Measurements from ENCODE around the gene TMEM253. TPM values are rescaled to one million over a fixed set of nuclear protein-coding genes. Genes with fewer than 3 reads are reported as not detected.

TMEM253 gene
- 0.81 TPM for polyA plus RNA-seq (2013, experiment 1 of 2)
- 0.61 TPM for polyA plus RNA-seq (2013, experiment 2 of 2)

DNA sequence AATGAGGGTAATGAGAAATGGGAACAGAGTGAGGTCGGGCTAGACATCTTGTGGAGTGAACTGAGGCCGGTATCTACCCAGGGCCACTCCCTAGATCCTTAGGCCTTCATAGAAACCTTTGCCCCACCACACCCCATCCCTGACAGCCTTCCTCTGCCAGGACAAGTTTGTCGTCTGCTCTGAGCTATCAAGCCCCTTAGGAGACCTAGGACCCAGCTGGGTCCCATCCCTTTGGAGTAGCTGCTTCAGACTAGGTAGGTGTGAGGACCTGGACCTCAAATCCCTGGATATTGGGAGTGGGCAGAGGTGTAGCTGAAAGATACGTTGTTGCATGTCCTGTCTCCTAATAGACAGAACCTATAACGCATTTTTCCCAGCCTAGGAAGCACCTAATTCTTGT lies at the start of gene TMEM253:
TMEM253 (plus strand) TSS at position 136 of the 400 bp plus-strand sequence. CDS start 278 bp downstream, outside the sequence.
- Histone ChIP-seq H3K9me3 (ENCODE audit: control insufficient read depth, low read length) (no peaks in the 10 kb centered on the region), H3K27ac (ENCODE audit: low read depth, low read length, severe bottlenecking) (no peak within 1 kb of the TSS), H3K4me3 (ENCODE audit: extremely low read depth, insufficient read depth, low read length, poor library complexity, severe bottlenecking) (no peak within 1 kb of the TSS), H3K4me1 (ENCODE audit: control insufficient read depth, insufficient read depth, low read length, poor library complexity, severe bottlenecking) (peaks cover 30% of the 10 kb centered on the region), H3K36me3 (ENCODE audit: control insufficient read depth, insufficient read depth, low read length) (no peaks in the 10 kb centered on the region)
- WGBS, 2 experiments (ENCODE audit: insufficient coverage in 2 of 2) = 86 to 88% methylated on average over 3 to 4 of the region's 5 CpGs

DNA sequence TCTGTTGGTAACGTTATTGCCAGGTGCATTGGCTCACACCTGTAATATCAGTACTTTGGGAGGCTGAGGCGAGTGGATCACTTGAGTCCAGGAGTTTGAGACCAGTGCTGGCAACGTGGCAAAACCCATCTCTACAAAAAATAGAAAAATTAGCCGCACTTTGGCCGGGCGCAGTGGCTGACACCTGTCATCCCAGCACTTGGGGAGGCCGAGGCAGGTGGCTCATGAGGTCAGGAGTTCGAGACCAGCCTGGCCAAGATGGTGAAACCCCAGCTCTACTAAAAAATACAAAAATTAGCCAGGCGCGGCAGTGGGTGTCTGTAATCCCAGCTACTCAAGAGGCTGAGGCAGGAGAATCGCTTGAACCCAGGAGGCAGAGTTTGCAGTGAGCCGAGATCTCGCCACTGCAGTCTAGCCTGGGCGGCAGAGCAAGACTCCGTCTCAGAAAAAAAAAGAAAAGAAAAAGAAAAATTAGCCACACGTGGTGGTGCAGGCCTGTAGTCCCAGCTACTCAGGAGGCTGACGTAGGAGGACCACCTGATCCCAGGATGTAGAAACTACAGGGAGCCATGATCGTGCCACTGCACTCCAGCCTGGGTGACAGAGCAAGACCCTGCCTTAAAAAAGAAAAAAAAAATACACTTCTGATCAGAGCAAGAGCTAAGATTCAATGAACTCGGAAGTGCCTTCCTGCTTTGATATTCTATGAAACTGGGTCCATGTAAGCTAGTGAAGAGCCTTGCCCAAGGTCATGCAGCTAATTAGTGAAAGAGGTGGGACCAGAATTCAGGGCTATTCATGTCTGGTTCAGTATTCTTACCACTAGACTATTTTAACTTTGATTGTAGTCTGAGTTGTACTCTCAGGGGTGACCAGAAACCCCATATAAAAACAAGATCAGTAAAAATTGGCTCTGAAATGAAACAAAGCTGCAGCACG lies 47.4 kb upstream of the TMEM253 start:
- Histone ChIP-seq H3K4me1 (ENCODE audit: control insufficient read depth, insufficient read depth, low read length, poor library complexity, severe bottlenecking) (peaks cover 3% of the 10 kb centered on the region), H3K27ac (ENCODE audit: low read depth, low read length, severe bottlenecking) (no peak overlapping the region)
- WGBS, 2 experiments (ENCODE audit: insufficient coverage in 2 of 2) = 89% methylated on average over 16 to 18 of the region's 20 CpGs

DNA sequence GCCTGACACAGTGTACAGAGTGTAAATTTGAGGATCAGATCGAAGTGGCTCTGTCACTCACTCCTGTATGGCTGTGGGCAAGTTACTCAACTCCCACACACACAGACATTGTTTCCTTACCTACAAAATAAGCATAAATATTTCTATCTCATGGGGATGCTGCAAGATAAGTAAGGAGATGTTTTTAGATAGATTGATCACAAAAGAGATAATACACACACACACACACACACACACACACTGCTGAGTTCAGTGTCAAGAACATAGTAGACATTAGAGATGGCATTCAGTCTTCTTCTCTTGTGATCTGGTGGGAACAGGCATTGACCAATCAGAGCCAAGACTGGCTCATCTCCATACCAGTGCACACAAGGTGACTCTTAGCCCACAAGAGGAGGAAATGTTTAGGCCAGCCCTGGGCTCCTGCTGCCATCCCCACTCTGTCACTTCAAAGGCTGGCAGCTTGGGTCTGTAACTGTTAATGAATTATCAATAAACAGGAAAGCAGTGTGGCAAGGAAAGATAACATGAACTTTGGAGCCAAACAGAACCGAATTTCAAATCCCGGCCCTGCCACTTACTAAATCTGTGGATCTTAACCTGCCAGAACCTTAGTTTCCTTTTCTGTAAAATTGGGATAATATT lies 46.6 kb upstream of the TMEM253 start:
- no peaks in the 10 kb centered on the region for H3K9me3 ChIP-seq (ENCODE audit: control insufficient read depth, low read length)
- H3K4me1 ChIP-seq (ENCODE audit: control insufficient read depth, insufficient read depth, low read length, poor library complexity, severe bottlenecking) = peaks cover 3% of the 10 kb centered on the region
- H3K27ac ChIP-seq (ENCODE audit: low read depth, low read length, severe bottlenecking) = no peak overlapping the region
- H3K36me3 ChIP-seq (ENCODE audit: control insufficient read depth, insufficient read depth, low read length) = no peaks in the 10 kb centered on the region
- WGBS, 2 experiments (ENCODE audit: insufficient coverage in 2 of 2) = 92% methylated on average over 2 of the region's 3 CpGs
- H3K4me3 ChIP-seq (ENCODE audit: extremely low read depth, insufficient read depth, low read length, poor library complexity, severe bottlenecking) = no peak overlapping the region

More for the DNA sequence above, 47.4 kb upstream of the TMEM253 start:
- no peak overlapping the region for H3K4me3 ChIP-seq (ENCODE audit: extremely low read depth, insufficient read depth, low read length, poor library complexity, severe bottlenecking)
- H3K36me3 ChIP-seq (ENCODE audit: control insufficient read depth, insufficient read depth, low read length) = no peaks in the 10 kb centered on the region
- no peaks in the 10 kb centered on the region for H3K9me3 ChIP-seq (ENCODE audit: control insufficient read depth, low read length)

DNA sequence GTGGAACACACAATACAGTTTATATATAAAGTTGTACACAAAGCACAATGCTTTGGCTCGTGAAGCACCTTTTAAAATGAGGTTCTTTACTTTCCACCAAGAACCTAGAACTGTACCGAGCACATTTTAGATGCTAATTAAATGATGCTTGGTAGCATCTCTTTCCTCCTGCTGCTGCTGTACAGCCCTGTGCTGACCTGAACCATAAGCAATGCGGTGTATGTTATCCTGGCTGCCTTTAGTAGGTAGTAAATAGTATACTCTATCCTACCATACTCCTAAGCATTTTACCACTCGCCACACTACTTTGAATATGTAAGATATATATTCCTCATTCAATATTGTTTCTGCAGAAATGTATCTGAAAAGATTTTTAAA lies 46.1 kb upstream of the TMEM253 start:
- Histone ChIP-seq H3K4me1 (ENCODE audit: control insufficient read depth, insufficient read depth, low read length, poor library complexity, severe bottlenecking) (peaks cover 3% of the 10 kb centered on the region), H3K9me3 (ENCODE audit: control insufficient read depth, low read length) (no peaks in the 10 kb centered on the region), H3K27ac (ENCODE audit: low read depth, low read length, severe bottlenecking) (no peak overlapping the region), H3K36me3 (ENCODE audit: control insufficient read depth, insufficient read depth, low read length) (no peaks in the 10 kb centered on the region), H3K4me3 (ENCODE audit: extremely low read depth, insufficient read depth, low read length, poor library complexity, severe bottlenecking) (no peak overlapping the region)
- WGBS, 2 experiments (ENCODE audit: insufficient coverage in 2 of 2) = 100% methylated on average over 1 of the region's 4 CpGs; no CpG with 5 or more reads in 1 of the 2 experiments

DNA sequence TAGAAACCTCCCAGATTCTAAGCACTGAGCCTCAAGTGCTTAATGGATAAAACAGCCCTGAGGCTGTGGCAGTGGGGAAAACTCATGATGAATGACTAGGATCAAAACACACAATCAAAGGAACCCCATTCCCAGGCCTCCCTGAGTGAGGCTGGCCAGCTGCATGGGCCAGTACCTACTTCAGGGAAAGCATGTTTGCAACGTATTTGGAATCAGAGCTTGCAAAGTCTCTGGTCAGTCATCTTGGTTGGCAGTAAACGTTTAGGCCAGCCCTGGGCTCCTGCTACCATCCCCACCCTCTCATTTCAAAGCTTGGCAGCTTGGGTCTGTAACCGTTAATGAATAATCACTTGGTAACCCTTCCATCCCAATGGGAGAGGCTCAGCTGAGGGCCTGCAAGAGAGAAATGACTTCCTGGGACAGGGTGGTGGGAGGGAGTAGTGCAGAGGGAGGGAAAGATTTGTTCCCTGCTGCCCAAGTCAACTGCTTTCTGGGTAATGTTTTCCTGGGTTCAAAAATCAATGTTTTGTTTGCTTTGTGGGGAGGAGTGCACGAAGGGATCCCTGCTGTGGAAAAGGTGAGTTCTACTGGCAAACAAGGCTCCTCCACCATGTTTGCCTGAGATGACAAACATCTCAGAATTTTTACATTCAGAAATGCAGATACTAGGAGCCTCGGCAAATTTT lies 45.3 kb upstream of the TMEM253 start:
- H3K27ac ChIP-seq (ENCODE audit: low read depth, low read length, severe bottlenecking) = no peak overlapping the region
- WGBS, 2 experiments (ENCODE audit: insufficient coverage in 2 of 2) = 64 to 68% methylated on average over 3 to 4 of the region's 5 CpGs
- H3K4me3 ChIP-seq (ENCODE audit: extremely low read depth, insufficient read depth, low read length, poor library complexity, severe bottlenecking) = no peak overlapping the region
- no peaks in the 10 kb centered on the region for H3K36me3 ChIP-seq (ENCODE audit: control insufficient read depth, insufficient read depth, low read length)
- peaks cover 11% of the 10 kb centered on the region for H3K4me1 ChIP-seq (ENCODE audit: control insufficient read depth, insufficient read depth, low read length, poor library complexity, severe bottlenecking)
- H3K9me3 ChIP-seq (ENCODE audit: control insufficient read depth, low read length) = no peaks in the 10 kb centered on the region

DNA sequence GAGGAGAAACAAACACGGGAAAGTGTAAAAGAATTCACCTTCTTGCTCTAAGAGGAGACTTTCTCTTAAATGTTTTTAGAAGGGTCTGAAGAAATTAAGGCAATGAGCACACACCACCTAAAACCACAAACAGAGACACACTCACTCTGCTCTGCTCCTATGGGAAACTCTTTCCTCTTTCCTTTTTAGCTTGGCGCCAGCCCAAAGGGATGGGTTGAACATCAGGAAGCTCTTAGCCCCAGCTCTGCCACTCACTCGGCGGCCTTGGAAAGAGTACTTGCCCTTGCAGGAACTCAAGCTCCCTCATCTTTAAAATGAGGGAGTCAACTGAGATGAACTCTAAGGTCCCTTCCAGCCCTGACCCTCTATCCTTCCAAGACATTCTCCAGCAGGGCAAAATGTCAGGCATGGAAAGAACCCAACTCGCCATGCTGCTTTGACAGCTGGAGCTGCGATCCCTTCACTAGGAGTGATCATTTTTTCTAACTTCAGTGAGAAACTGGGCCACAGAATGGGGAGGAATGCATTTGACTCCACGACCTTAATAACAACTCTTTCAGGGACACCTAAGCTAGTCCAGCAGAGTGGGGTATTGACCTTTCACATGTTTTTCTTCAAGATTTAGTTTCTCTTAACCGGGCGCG lies 44.2 kb upstream of the TMEM253 start:
- peaks cover 12% of the 10 kb centered on the region for H3K4me1 ChIP-seq (ENCODE audit: control insufficient read depth, insufficient read depth, low read length, poor library complexity, severe bottlenecking)
- no peaks in the 10 kb centered on the region for H3K36me3 ChIP-seq (ENCODE audit: control insufficient read depth, insufficient read depth, low read length)
- no peaks in the 10 kb centered on the region for H3K9me3 ChIP-seq (ENCODE audit: control insufficient read depth, low read length)
- no peak overlapping the region for H3K4me3 ChIP-seq (ENCODE audit: extremely low read depth, insufficient read depth, low read length, poor library complexity, severe bottlenecking)
- H3K27ac ChIP-seq (ENCODE audit: low read depth, low read length, severe bottlenecking) = no peak overlapping the region
- WGBS, 2 experiments (ENCODE audit: insufficient coverage in 2 of 2) = 86 to 93% methylated on average over 5 to 6 of the region's 10 CpGs

DNA sequence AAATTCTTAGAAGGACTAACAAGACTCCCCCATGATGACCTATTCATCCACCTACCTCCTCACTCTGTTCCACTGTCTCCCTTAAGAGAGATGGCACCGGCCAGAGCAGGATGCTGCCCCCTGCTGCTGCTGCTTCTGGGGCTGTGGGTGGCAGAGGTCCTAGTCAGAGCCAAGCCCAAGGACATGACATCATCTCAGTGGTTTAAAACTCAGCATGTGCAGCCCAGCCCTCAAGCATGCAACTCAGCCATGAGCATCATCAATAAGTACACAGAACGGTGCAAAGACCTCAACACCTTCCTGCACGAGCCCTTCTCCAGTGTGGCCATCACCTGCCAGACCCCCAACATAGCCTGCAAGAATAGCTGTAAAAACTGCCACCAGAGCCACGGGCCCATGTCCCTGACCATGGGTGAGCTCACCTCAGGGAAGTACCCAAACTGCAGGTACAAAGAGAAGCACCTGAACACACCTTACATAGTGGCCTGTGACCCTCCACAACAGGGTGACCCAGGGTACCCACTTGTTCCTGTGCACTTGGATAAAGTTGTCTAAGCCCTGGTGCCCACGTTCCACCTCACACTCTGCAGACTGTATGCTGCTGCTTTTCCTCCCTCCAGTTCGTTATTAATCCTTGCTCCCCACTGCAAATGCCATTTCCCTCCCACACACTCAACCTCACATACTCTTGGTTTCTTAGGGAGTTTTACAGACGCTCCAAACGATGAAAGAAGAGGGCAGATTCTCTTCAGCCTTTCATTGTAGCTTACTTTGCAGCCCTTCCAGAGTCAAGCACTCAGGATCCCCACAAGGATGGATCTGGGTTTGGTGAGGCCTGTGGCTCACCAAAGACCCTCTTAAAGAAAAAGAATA lies 42.8 kb upstream of the TMEM253 start, which contains the start of gene RNASE8:
RNASE8 (plus strand) TSS at position 20 of the 873 bp plus-strand sequence; CDS start at position 91, 71 bp downstream.
- WGBS, 2 experiments (ENCODE audit: insufficient coverage in 2 of 2) = 86 to 91% methylated on average over 5 to 7 of the region's 8 CpGs
- H3K27ac ChIP-seq (ENCODE audit: low read depth, low read length, severe bottlenecking) = no peak within 1 kb of the TSS
- no peaks in the 10 kb centered on the region for H3K36me3 ChIP-seq (ENCODE audit: control insufficient read depth, insufficient read depth, low read length)
- H3K4me3 ChIP-seq (ENCODE audit: extremely low read depth, insufficient read depth, low read length, poor library complexity, severe bottlenecking) = no peak within 1 kb of the TSS
- H3K9me3 ChIP-seq (ENCODE audit: control insufficient read depth, low read length) = no peaks in the 10 kb centered on the region
- H3K4me1 ChIP-seq (ENCODE audit: control insufficient read depth, insufficient read depth, low read length, poor library complexity, severe bottlenecking) = peaks cover 19% of the 10 kb centered on the region

DNA sequence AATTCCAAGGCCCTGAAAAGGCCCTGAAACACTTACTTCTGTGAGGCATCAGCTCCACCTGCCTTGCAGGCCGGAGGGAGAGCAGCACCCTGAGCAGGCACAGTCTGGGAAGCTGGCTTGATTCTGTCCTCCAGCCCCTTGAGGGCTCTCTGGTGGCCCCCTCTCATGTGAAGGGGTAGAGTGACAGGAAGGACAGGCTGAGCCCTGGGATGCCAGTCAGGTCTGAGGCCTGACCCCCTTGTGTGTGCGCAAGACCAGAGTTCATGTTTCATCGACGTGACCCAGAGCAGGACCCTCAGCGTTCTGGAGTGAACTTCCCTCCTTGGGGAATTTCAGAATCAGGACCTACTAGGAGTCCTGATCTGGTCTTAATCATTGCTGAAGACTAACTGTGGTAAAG lies 42.0 kb upstream of the TMEM253 start:
- peaks cover 24% of the 10 kb centered on the region for H3K4me1 ChIP-seq (ENCODE audit: control insufficient read depth, insufficient read depth, low read length, poor library complexity, severe bottlenecking)
- no peaks in the 10 kb centered on the region for H3K9me3 ChIP-seq (ENCODE audit: control insufficient read depth, low read length)
- H3K36me3 ChIP-seq (ENCODE audit: control insufficient read depth, insufficient read depth, low read length) = no peaks in the 10 kb centered on the region
- no peak overlapping the region for H3K4me3 ChIP-seq (ENCODE audit: extremely low read depth, insufficient read depth, low read length, poor library complexity, severe bottlenecking)
- H3K27ac ChIP-seq (ENCODE audit: low read depth, low read length, severe bottlenecking) = no peak overlapping the region
- WGBS, 2 experiments (ENCODE audit: insufficient coverage in 2 of 2) = 77 to 96% methylated on average over 4 to 5 of the region's 5 CpGs

DNA sequence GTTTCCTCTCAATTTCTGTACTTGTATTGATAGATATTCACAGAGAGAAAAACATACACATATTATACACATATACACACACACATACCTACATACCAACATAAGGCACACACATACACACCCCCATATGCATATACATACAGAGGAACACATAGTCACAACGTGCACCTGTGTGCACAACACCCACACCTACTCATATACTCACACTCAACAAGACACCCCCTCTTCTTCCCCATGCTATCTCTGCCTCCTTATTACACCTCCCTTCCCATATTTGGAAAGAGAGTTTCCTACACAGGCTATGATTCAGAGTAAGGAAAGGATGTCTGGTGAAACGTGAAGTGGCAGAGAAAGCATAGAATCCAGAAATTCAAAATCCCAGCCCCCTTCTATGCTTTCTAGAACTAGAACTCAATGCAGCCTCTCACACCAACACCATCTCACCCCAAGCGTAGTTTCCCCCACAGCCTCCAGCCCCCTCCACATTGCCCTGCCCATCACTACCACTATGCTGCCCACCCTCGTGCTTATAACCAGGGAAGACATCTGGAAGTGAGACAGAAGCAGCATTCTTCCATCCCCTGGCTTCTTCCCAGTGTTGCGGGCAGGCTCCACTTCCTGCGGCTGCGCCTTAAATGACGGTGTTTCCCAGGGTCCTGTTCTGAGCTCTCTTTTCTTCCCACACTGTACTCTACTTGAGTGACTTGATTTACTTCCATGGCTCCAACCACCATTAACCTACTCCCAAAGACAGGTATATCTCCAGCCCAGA lies 40.8 kb upstream of the TMEM253 start:
- H3K36me3 ChIP-seq (ENCODE audit: control insufficient read depth, insufficient read depth, low read length) = no peaks in the 10 kb centered on the region
- H3K4me1 ChIP-seq (ENCODE audit: control insufficient read depth, insufficient read depth, low read length, poor library complexity, severe bottlenecking) = peaks cover 24% of the 10 kb centered on the region
- no peaks in the 10 kb centered on the region for H3K9me3 ChIP-seq (ENCODE audit: control insufficient read depth, low read length)
- 92 to 97% methylated on average over 6 of the region's 8 CpGs for WGBS, 2 experiments (ENCODE audit: insufficient coverage in 2 of 2)
- H3K4me3 ChIP-seq (ENCODE audit: extremely low read depth, insufficient read depth, low read length, poor library complexity, severe bottlenecking) = no peak overlapping the region
- H3K27ac ChIP-seq (ENCODE audit: low read depth, low read length, severe bottlenecking) = no peak overlapping the region
